8988T (cell line): ENCODE results near the gene HSPG2.
"Not testable (repeated sequence)": the region's sequence is repeated elsewhere in the genome, so short reads cannot be mapped to it uniquely, and the experiment has no call there.

Experiments
- DNase-seq: peaks from one replicate; pipeline ENCODE4 v3.0.0; 2011

The HSPG2 gene

DNA sequence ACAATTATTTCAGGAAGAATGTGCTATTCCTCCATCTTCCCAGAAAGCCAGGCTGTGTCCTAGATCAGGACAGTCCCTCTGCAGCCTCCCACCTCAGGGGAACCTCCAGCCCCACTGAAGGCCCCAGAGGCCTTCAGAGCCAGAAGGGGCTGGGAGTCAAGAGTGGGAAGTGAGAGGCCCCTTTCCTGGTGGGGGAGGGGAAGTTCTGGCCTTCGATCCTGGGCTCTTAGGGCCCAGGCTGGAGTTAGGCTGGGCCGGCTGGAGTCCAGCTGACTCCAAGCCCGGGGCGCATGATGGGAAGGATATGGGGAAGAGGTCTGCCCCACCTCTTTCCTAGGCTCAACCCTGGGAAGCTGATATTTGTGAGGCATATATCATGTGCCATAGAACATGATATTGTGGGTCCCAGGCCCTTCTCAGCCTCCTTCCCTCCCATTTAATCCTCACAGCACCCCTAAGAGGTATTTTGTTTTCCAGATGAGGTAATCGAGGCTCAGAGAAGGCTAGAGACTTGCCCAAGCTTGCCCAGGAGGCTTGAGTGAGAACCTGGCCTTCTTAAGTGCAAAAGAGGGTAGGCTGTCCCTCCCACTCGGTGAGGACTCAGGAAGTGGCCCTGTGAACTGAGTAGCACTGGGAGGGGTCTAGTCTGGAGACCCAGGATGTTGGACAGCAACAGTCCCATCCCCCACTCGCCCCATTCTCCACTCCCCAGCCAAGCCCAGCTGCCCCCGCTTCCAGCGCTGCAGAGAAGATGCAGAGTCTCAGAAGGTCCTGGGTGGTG lies 18.6 kb upstream of the HSPG2 start:
- DNase-seq = no peak

DNA sequence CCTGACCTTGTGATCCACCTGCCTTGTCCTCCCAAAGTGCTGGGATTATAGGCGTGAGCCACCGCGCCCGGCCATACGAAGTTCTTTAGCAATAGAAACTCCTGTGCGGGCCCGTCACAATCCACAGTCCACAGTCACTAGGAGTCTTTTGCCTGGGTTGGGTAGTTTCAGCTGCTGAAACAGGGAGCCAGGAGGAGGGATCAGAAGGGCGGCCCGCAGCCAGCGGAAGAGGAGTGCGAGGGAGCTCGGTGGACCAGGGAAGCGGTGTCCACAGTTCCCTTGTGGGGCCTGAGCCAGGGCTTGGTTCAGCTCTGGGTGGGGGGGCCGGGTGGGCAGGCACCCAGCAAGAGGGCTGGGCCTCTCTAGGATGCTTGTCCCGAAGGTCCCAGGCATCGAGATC lies 17.9 kb upstream of the HSPG2 start:
- DNase-seq = no peak

DNA sequence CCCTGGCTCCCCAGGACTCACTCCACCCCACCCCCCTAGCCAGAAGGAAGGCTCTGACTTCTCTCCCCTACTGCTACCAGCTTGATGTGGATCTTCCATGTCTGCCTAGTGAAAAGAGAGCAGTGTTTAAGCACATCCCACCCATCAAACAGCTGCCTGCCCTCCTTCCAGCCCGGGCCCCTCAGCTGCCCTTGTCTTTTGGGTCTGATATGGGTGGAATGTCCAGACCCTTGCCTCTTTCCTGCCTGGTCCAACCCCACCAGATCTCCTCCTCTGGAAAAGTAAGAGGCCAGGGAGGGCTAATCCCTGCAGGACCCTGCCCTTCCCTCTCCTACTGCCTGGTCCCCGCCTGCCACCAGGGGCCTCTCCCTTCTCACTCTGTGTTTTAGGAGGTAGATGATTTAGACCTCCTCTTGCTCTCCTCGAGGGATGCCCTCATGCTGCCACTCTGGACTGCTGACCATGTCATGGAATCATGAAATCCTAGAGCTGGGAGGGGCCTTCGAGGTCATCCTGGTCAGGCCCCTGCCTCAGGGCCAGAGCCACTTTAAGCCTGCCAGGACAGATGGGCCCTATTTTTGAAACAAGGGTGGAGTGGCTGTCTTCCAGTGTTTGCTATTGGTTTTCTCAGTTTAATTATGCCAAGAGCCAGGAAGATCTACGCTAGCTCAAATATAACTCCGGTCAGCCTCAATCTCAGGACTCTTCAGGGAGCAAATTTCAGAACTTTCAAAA lies 15.8 kb upstream of the HSPG2 start:
- DNase-seq = no peak

DNA sequence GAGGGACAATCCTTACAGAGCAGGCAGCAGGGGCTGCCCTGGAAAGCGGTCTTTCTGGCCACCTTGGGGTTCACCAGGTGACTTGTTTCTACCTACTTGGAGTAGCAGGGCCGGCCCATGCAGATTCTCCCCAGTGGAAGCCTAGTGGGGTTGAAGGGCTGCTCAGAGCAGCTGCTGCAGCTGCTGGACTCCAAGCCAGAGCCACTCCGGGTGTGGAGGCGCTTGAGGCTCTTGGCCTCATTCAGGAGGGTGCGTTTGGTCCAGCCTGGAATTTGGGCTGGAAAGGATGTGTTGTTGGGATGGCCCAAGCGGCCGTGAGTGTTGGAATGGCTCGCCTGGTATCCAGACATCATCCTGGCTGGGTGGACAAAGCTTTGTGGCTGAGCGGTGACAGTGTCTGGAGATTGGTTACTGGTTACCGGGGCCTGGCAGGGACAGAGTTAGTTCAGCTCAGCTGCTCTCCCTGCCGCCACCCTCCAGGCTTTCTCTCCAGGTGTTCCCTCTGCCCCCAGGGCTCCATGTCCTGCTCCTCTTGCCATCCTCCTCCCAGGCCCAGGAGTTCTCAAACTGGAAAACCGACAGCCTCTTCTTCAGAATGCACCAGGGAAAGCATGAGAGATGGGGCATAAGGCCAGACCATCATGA lies 14.2 kb upstream of the HSPG2 start:
- DNase-seq = no peak

DNA sequence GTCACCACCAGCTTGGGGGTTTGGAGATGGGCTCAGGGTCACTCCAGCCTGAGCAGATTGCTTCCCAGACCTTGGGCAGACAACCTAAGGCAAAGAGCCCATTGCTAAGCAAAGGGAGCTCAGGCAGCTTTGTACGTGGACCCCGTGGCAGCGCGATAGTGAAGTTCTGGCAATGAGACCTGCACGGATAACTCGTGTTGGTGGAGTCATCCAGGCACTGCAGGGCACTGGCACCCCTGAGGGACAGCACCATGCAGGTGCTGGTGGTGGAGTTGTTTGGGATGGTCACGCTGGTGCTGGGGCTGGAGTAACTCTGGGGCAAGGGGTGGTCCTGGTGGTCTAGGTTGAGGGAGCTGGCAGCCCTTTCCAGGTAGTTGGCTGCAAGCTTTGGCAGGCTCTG lies 13.6 kb upstream of the HSPG2 start:
- no peak for DNase-seq

DNA sequence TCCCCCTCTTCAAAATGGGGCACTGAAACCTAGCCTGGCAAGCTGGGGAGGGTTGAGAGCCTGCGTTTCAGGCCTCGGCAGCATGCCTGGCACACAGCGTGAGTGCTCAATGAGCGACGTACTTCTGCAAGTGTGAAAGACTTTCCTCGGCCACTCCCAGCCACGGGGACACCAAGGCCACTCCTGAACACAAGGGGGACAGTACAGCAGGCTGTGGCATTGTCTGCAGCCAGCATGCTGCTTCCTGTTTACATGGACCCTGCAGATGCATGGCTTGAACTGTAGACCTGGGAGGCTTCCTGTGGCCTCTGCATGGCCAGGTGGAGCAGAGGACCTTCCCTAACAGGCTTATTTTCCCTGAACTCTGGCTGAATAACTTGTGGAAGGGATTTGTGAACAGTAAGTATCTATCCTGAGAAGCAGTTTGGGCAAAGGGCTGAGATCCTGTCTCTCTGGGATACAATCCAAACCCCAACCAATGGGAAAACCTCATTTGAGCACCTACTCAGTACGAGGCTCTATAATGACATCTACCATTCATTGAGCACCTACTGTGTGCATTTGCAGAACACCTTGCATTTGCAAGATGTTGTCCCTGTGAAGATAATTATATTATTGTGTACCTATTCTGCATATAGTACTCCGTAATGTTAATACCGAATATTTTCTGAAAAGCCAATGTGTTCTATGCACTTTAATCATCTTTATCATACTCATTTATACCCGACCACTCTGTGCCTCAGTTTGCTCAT lies 9.9 kb upstream of the HSPG2 start:
- no peak for DNase-seq

DNA sequence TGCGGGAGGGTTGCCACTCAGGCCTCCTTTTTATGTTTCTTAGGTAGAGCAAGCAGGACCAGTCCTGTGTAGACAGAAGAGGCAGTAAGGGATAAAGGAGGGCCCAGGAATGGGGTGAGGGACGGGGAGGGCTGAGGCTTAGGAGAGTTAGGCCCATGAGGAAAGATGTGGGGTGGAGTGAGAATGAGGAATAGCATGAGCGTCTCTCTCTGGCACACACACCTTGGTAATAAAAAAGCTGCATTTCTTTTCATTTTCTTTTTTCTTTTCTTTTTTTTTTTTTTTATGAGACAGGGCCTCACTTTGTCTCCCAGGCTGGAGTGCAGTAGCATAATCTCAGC lies 7.6 kb upstream of the HSPG2 start:
- DNase-seq = no peak

DNA sequence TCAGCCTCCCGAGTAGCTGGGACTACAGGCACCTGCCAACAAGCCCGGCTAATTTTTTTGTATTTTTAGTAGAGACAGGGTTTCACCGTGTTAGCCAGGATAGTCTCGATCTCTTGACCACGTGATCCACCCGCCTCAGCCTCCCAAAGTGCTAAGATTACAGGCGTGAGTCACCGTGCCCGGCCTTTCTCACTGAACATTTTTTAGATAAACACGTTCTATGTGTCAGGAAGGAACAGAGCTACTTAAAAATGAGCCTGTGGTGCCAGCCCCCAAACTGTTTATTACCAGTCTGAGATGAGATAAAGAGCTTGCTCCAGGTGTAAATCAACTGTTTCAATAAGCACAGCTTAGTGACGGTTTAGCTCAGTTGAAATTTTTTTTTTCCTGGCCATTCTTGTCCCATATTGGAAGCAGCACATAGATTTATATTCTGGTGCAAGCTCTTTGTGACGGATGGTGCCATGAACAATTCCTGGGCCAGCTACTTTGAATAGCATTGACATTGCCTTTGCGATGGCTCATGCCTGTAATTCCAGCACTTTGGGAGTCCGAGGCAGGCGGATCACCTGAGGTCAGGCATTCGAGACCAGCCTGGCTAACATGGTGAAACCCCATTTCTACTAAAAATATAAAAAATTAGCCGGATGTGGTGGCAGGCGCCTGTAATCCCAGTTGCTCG lies 6.0 kb upstream of the HSPG2 start:
- not testable (repeated sequence) for DNase-seq

DNA sequence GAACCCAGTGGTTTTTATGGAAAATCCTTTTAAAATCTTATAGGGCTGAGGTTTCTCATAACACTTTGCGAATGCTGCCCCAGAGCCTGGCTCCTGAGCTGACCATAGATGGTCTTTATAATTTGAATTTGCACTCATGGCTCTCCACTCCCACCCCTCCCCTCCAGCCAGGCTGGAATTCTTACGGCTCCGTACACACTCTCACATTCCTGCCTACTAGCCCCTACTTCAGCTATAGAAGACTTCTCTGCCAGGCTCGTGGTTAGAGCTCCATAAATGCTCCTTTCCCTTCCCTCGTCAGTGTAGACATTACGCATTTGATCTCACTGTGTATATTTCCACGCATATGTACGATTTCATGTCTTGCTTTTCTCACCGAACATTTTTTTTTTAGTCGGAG lies 5.4 kb upstream of the HSPG2 start:
- DNase-seq = no peak

DNA sequence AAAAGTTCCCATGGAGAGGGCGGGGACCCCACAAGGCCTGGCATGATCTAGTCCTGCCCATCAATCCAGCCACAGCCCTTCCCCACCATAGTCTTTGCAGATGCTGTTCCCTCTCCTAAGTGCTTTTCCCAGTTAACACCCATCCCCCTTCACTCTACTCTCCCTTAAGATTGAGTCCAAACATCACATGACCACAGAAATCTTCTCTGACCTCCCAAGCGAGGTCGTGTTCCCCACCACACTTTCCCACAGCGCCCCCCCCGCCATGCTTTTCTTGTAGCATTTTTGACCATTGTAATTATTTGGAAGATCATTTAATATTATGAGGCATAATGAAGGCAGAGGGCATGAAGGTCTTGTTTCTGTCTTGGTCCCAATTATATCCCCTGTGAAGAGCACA lies 4.3 kb upstream of the HSPG2 start:
- DNase-seq = no peak

DNA sequence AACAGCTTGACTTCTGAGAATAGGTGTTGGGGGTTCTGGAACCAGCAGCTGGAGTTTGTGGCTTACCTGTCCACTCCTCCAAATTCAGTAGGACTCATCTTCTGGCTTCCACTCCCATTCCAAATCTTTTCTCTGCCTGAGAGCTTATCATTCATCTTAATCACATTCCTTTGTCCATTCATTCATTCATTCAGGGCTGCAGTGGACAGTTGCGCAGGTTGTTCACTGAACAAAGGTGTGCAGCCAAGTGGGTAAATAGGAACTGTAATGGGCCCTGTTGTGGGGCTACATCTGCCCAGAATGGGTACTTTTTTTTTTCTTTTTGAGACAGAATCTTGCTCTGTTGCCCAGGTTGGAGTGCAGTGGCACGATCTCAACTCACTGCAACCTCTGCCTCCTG lies 3.4 kb upstream of the HSPG2 start:
- no peak for DNase-seq

DNA sequence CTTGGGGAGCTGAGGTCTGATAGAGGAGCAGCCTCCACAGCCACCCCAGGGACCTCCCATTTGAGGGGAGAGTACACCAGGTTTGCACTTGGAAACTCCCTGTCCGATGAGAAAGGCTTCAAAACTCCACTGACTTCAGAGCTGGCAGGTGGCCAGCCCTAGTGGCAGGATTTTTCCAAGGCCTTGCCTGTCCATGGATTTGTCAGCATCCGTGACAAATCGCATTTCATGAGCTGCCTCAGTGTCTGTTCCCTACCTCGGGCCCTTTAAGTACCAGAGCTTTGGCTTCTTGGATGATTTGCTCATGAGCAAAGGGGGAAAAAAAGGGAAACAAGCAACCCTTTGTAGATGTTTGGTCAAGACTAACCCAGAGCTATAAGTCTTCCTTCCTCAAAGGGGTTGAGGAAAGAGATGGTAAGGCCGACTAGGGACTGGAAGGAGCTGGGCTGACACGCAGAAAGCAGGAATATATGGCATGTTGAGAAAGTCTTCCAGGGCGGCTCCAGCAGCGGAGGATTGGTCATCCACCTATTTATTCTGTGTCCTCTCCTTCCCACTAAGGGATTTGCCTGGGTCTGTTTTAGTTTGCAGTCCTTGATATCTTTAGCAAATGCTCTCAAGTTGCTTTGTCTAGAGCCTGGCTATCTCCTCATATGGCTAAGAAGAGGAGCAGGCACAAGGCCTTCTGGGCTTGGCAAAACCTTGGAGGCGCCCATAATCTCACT lies 2.7 kb upstream of the HSPG2 start:
- DNase-seq = no peak

DNA sequence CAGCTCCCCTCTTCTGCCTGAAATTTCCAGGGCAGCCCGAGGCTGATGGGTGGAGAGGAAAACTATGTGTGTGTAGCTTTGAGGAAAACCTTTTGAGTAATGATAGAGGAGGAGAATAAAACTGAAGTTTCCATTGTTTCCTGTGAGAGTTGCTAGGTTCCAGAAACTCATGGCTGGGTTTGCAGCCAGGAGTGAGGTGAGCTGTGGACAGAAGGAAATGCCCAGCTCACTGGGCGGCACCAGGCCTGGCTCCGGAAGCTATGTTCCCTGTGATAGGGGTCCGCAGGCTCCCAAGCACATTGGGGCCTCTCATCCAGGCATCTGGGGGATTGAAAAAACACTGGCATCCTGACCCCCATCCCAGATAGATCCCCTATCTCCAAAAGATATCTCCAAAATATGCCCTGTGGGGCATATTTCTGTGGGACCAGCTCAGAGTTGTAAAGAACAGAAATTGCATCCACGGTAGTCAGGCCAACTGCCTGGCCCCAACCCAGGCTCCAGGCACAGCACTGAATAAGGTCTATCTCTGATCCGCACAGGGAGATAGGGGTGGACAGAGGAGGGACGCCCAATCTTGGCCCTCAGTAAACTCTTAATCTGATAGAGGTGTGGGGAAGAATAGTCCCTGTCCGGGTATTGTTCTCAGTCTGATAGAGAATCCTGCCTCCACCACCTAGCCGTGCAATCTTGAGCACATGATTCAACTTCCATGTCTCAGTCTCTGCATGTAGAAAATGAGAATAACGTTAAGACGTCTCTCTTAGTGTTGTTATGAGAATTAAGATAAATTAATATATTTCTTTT lies 1.8 kb upstream of the HSPG2 start:
- no peak for DNase-seq

DNA sequence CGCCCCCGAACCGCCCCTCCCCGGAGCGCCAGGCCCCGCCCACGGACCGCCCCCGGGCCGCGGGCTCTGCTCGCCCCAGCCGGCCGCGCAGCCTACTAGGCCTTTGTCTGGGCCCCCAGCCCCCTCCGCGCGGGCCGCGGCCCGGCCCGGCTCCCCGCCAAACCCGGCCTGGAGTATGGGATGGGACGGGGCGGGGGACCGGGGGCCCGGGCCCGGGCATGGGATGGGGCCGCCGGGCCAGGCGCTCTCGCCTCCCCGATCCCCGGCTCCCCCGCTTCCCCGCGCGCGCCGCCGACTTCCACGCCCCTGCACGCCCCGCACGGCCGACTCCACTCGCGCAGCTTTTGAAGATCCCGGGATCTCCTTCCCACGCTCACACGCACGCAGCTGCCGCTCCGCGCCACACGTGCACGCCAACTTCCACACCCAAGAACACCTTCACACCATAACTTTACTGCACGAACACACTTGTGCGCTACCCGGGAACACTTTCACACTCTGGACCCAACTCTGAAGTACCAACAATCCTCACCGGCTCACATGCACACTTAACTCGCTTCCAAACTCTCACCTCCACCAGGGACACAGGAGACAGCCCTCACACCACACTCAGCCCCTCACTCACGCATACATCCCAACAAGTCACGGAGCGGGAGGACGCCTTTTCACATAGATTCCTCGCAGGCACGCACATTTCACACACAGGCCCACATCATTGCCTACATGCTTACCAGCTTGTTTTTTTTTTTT lies 437 bp upstream of the HSPG2 start:
- DNase-seq = no peak

DNA sequence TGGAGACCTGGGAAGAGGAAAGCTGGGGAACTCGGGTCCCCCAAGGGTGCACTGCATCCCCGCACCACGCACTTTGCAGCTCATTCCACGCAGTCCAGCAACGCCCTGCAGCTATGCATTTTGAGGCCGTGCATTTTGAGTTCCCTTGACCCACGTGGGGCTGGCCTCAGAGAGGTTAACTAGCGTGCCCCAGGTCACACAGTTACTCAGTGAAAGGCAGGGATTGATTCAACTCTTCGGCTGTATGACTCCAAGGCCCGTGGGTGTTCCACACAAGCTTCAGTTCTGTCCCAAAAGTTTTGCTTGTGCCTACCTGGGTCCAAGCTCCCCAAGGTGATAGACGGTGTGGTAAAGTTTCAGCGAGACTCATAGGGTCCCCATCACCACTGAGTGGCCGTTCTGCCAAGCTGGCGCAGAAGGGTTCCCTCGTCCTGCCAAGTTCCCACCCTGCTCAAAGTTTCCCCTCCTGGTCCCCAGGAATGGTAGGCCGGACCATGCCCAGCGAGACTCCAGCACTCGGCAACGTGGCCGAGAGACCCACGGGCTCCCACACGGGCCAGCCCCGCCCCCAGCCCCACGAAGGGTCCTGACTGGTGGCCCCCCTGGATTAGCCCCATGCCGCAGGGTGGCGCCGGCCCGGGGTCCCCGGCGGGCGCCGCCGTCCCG lies 611 bp downstream of the HSPG2 start:
- DNase-seq = no peak

DNA sequence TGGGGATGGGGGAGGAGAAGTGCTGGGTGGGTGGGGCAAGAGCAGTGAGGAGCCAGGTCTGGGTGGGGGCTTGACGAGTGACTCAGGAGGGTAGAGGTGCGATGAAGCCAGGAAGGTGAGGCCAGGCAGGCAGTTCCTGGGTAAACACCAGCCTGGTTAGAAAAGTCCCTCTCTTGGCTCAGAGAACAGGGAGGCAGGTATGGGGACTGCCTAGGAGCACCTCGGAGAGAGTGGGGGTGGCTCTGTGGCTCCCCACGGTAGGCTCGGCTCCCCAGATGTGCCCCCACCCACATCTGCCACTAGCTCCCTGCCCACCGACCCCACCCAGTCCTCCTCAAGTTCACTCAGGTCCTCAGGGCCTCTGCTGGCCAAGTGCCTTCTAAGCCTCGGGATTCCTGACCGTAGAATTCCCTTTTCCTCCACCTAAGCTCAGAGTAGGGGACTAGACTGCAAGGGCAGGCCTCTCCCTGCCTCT lies 1.2 kb downstream of the HSPG2 start:
- DNase-seq = no peak

DNA sequence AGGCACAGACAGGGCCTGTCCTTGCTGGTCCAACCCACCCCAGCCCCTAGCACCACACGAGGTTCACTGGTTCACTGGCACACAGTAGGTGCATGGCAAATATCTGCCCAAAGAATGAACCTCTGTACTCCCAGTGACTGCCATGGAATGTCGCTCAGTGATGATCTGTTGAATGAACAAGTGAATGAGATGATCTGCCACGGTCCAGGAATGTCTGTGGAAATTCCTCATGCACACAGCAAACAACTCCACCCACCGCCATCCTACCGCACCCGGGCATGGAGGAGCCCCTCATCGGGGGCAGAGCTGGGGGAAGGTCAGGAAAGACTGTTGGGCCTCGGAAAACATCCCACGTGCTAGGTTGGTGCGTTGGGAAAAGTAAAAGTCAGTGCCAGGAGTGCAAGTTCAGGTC lies 1.7 kb downstream of the HSPG2 start:
- no peak for DNase-seq

DNA sequence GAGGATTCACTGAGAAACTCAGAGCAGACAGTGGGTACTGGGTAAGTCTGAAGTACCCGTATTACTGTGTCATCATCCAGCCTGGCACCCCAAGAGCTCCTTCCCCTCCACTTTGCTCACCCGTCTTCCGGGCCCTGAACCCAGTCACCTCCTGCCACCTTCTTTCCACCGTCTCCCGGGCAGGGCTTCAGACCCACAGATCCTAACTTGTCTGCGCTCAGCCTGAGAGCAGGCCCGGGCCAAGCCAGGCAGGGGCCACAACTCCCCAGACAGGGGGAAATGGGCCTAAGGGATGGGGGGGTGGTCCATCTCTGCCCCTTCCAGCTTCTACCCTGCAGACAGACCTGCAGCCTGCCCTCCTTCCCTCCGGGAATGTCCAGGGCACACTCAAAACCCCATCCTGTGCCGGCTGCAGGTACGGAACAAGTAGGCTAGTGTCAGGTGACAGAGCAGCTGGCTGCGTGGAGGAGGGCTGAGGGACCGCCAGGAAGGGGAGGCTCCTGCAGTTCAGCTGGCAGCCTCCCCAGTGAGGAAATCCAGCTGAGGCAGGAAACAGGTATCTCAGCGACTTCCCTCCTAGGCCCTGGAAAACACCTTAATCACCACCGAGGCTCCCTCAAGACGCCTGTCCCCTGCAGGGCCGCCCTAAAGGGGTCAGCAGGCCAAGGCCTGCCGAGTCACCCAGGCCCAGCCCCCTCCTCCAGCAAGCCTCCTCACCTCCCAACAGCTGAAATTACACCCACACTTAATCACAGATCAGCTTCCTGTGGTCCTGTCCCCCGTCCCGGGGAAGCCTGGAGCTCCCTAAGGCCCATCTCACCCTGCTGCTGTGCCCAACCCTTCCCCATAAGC lies 3.5 kb downstream of the HSPG2 start:
- no peak for DNase-seq

DNA sequence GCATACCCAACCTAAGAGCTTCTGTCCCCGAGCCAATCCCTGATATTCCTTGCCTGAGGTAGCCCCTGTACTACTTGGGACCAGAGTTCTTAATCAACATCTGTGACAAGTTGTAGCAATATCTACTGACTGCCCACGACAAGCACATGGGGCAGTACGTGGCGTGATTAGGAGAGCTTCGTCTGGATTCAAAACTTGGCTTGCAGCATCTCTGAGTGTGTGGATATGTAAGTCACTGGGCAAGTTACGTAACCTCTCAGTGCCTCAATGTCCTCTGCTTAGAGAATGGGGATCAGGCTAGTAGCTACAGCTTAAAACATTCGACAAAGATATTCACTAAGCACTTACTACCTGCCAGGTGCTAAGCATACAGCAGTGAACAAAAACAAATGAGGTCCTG lies 5.0 kb downstream of the HSPG2 start:
- DNase-seq = no peak
